Tibial nerve (tissue), 4 donors: ENCODE measurements around the gene CRB2. TPM values are rescaled to one million over a fixed set of nuclear protein-coding genes. Genes with fewer than 3 reads are reported as not detected.
A peak's percentile ranks its signal among the peaks of the same experiment; 100 is the strongest.

Source experiments
- DNase-seq, 2 donors: peaks; one replicate each; pipeline ENCODE4 v3.0.0-alpha.2; 2019; ENCODE audit warnings: low spot score in 2 of 2
- H3K27ac ChIP-seq, 4 donors: fragments of 200-600 bp; sonication (generic) in 3 of 4; one replicate each; pipeline ENCODE4 v1.5.1; 2017 to 2019; ENCODE audit warnings: mild to moderate bottlenecking in 1 of 4
- H3K27me3 ChIP-seq, 2 donors: fragments of 200-600 bp; sonication (generic) in 1 of 2; one replicate each; pipeline versions ENCODE4 v1.5.1 to v1.6.0; 2017 to 2019
- H3K36me3 ChIP-seq, 3 donors: fragments of 200-600 bp; sonication (generic); one replicate each; pipeline ENCODE4 v1.5.1; 2018 to 2019
- H3K4me1 ChIP-seq, 4 donors: fragments of 200-600 bp; sonication (generic) in 3 of 4; one replicate each; pipeline ENCODE4 v1.5.1; 2017 to 2019
- H3K4me3 ChIP-seq, 4 donors: fragments of 200-600 bp; sonication (generic) in 3 of 4; one replicate each; pipeline ENCODE4 v1.5.1; 2017 to 2019; ENCODE audit warnings: mild to moderate bottlenecking in 1 of 4, moderate library complexity in 1 of 4
- H3K9me3 ChIP-seq, 4 donors: fragments of 200-600 bp; sonication (generic) in 3 of 4; one replicate each; pipeline ENCODE4 v1.5.1; 2017 to 2019
- EP300 ChIP-seq, 2 donors: sonication (generic); formaldehyde crosslinking; IDR thresholded peaks; one replicate each; pipeline ENCODE4 v1.6.1; 2017; ENCODE audit warnings: antibody characterized with exemption in 2 of 2, mild to moderate bottlenecking in 1 of 2
- POLR2A ChIP-seq, 2 donors: fragments of 450-650 bp; IDR thresholded peaks; one replicate each; pipeline ENCODE4 v1.6.1; 2017; ENCODE audit warnings: antibody characterized with exemption in 2 of 2, mild to moderate bottlenecking in 2 of 2, moderate library complexity in 2 of 2
- WGBS, 2 donors: methylation state at CpG; one replicate each; pipeline ENCODE4 v1.1.5; 2018; 5-methylcytosine and 5-hydroxymethylcytosine counted together
- total RNA-seq, 4 donors: library from RNA; depleted of rRNA; stranded (reverse); fragments of >200 nt; gene quantifications; one replicate each; pipeline ENCODE4 v1.1.0, GENCODE V29; 2016
- TF ChIP-seq, protein P1 (sequence below), 5 experiments: fragments of 200-600 bp in 3 of 5; fragments of 450-650 bp in 2 of 5; sonication (generic) in 3 of 5; IDR thresholded peaks; one replicate each; pipeline ENCODE4 v1.5.1; 2016 to 2019; ENCODE audit warnings: antibody characterized with exemption in 5 of 5, mild to moderate bottlenecking in 3 of 5, moderate library complexity in 2 of 5

CRB2 gene
- total RNA-seq, 4 donors from 2014 or later, result under 0.01 to 0.44 TPM; not detected in 2

GRCh38 chr9:123322273-123323195 is 33.5 kb upstream of the CRB2 start:
- H3K36me3 ChIP-seq, result no peaks in the 10 kb centered on the region
- no peak for DNase-seq
- no peaks in the 10 kb centered on the region for H3K27me3 ChIP-seq
- peaks cover 0 to 4% (median 0%) of the 10 kb centered on the region in 4 donors for H3K4me1 ChIP-seq
- no peaks in the 10 kb centered on the region for H3K9me3 ChIP-seq
- 51 to 57% methylated on average over 11 of the region's 11 CpGs for WGBS, 2 donors
- TF ChIP-seq EP300 (IDR thresholded peaks at IDR 0.05), result no peak
- no peak for TF ChIP-seq POLR2A (IDR thresholded peaks at IDR 0.05)
- TF ChIP-seq, protein P1, sequence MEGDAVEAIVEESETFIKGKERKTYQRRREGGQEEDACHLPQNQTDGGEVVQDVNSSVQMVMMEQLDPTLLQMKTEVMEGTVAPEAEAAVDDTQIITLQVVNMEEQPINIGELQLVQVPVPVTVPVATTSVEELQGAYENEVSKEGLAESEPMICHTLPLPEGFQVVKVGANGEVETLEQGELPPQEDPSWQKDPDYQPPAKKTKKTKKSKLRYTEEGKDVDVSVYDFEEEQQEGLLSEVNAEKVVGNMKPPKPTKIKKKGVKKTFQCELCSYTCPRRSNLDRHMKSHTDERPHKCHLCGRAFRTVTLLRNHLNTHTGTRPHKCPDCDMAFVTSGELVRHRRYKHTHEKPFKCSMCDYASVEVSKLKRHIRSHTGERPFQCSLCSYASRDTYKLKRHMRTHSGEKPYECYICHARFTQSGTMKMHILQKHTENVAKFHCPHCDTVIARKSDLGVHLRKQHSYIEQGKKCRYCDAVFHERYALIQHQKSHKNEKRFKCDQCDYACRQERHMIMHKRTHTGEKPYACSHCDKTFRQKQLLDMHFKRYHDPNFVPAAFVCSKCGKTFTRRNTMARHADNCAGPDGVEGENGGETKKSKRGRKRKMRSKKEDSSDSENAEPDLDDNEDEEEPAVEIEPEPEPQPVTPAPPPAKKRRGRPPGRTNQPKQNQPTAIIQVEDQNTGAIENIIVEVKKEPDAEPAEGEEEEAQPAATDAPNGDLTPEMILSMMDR (IDR thresholded peaks at IDR 0.05), result no peak
- H3K27ac ChIP-seq, result no peak overlapping the region
- no peak overlapping the region for H3K4me3 ChIP-seq

DNA sequence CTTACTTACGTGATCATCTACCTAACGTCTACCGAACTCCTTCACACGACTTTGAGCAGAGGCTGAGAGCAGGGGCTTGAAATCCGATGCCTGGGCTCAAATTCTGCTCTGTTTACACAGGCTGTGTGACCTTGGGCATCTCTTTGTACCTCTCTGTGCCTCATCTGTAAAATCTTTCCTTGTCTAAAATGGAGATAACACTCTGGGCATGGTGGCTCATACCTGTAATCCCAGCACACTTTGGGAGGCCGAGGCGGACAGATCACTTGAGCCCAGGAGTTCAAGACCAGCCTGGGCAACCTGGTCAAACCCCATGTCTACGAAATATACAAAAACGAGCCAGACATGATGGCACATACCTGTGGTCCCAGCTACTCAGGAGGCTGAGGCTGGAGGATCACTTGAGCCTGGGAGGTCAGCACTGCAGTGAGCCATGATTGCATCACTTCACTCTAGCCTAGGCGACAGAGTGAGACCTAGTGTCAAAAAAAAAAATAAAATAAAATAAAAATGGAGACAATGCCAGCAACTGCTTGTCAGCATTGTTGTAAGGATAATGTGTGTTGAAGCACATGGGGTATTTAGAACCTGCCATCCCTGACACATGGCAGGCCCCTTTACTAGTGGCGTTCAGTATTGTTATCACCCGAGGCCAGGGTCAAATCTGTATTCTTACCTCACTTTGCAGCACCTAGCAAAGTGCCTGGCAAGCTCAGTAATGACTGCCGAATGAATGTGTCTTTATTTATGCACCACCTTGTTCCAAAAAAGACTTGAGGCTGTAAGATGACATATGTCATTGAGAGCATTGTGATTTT is 32.6 kb upstream of the CRB2 start:
- no peak for DNase-seq
- WGBS, 2 donors, result 78 to 79% methylated on average over 13 of the region's 13 CpGs
- TF ChIP-seq EP300 (IDR thresholded peaks at IDR 0.05), result no peak
- TF ChIP-seq, protein P1 (IDR thresholded peaks at IDR 0.05), result no peak
- TF ChIP-seq POLR2A (IDR thresholded peaks at IDR 0.05), result no peak

GRCh38 chr9:123324767-123325183 is 31.2 kb upstream of the CRB2 start:
- H3K27me3 ChIP-seq, result no peaks in the 10 kb centered on the region
- 47 to 59% methylated on average over 10 of the region's 10 CpGs for WGBS, 2 donors
- no peaks in the 10 kb centered on the region for H3K4me1 ChIP-seq
- TF ChIP-seq EP300 (IDR thresholded peaks at IDR 0.05) (no peak), POLR2A (IDR thresholded peaks at IDR 0.05) (no peak)
- TF ChIP-seq, protein P1 (IDR thresholded peaks at IDR 0.05), result no peak
- no peaks in the 10 kb centered on the region for H3K36me3 ChIP-seq
- H3K9me3 ChIP-seq, result no peaks in the 10 kb centered on the region
- H3K27ac ChIP-seq, result no peak overlapping the region
- no peak overlapping the region for H3K4me3 ChIP-seq
- DNase-seq, result no peak

More for the DNA sequence above, 32.6 kb upstream of the CRB2 start:
- no peaks in the 10 kb centered on the region for H3K9me3 ChIP-seq
- H3K4me1 ChIP-seq, result peaks cover 0 to 4% (median 0%) of the 10 kb centered on the region in 4 donors
- H3K36me3 ChIP-seq, result no peaks in the 10 kb centered on the region
- no peaks in the 10 kb centered on the region for H3K27me3 ChIP-seq
- H3K4me3 ChIP-seq, result no peak overlapping the region
- no peak overlapping the region for H3K27ac ChIP-seq

DNA sequence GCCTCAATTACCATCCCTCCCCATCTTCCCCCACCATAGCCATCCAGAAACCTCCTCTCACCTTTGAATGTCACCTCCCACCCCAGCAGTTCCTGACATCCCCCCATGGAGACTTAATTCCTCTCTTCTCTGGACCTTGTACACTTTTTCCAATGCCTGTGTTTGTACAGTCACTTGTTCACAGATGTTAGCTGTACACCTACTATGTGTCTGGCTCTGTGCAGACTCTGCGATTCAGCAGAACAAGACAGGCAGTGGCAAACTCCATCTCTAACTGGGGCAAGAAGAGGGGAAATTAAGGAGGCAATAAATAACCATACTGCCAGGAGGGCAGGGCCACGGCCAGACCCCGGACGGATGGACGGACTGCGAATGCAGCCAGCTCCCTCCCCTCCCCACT is 29.8 kb upstream of the CRB2 start:
- Histone ChIP-seq H3K36me3 (no peaks in the 10 kb centered on the region), H3K27me3 (no peaks in the 10 kb centered on the region), H3K27ac (peak overlapping the region in 1 of 4 donors; percentile 7), H3K4me3 (peak overlapping the region in 1 of 4 donors; percentile 31), H3K9me3 (no peaks in the 10 kb centered on the region), H3K4me1 (no peaks in the 10 kb centered on the region)
- no peak for TF ChIP-seq POLR2A (IDR thresholded peaks at IDR 0.05)
- TF ChIP-seq EP300 (IDR thresholded peaks at IDR 0.05), result no peak
- TF ChIP-seq, protein P1 (IDR thresholded peaks at IDR 0.05), result no peak
- no peak for DNase-seq
- WGBS, 2 donors, result 38 to 44% methylated on average over 6 of the region's 6 CpGs
